ENCODE results near the gene SYNPO2.
"Not testable (repeated sequence)": the region's sequence is repeated elsewhere in the genome, so short reads cannot be mapped to it uniquely, and the experiment has no call there.

Gene SYNPO2

GRCh38 chr4:118968813-118969212 is 80.2 kb downstream of the SYNPO2 start:
- Mint-ChIP-seq H3K27me3 (no peaks in the 10 kb centered on the region), H3K27ac (no peak overlapping the region), H3K9me3 (no peaks in the 10 kb centered on the region), H3K4me3 (no peak overlapping the region), H3K4me1 (peaks cover 11% of the 10 kb centered on the region)
- ATAC-seq, result no peak
- DNase-seq, result no peak

- Mint-ChIP-seq H3K9me3 (no peaks in the 10 kb centered on the region), H3K27me3 (no peaks in the 10 kb centered on the region), H3K4me3 (no peak overlapping the region), H3K4me1 (peaks cover 11% of the 10 kb centered on the region), H3K27ac (no peak overlapping the region)
- DNase-seq, result no peak
- ATAC-seq, result no peak
These were observed 80.7 kb downstream of the SYNPO2 start for GRCh38 chr4:118969359-118969758.

GRCh38 chr4:118972167-118972566 is 83.5 kb downstream of the SYNPO2 start:
- H3K4me3 Mint-ChIP-seq, result no peak overlapping the region
- H3K4me1 Mint-ChIP-seq, result peaks cover 11% of the 10 kb centered on the region
- ATAC-seq, result no peak
- no peaks in the 10 kb centered on the region for H3K9me3 Mint-ChIP-seq
- H3K27ac Mint-ChIP-seq, result no peak overlapping the region
- DNase-seq, result no peak
- no peaks in the 10 kb centered on the region for H3K27me3 Mint-ChIP-seq

- H3K4me1 Mint-ChIP-seq, result peaks cover 5% of the 10 kb centered on the region
These were observed 84.6 kb downstream of the SYNPO2 start for GRCh38 chr4:118973295-118973694.

GRCh38 chr4:118974758-118975157 is 86.1 kb downstream of the SYNPO2 start:
- H3K4me3 Mint-ChIP-seq, result no peak overlapping the region
- DNase-seq, result no peak
- no peak overlapping the region for H3K27ac Mint-ChIP-seq
- H3K9me3 Mint-ChIP-seq, result no peaks in the 10 kb centered on the region
- no peak for ATAC-seq
- H3K27me3 Mint-ChIP-seq, result no peaks in the 10 kb centered on the region
- H3K4me1 Mint-ChIP-seq, result no peaks in the 10 kb centered on the region

More at GRCh38 chr4:118973295-118973694, 84.6 kb downstream of the SYNPO2 start:
- H3K9me3 Mint-ChIP-seq, result no peaks in the 10 kb centered on the region
- H3K27ac Mint-ChIP-seq, result no peak overlapping the region
- H3K4me3 Mint-ChIP-seq, result no peak overlapping the region
- DNase-seq, result no peak
- no peaks in the 10 kb centered on the region for H3K27me3 Mint-ChIP-seq
- ATAC-seq, result no peak

- DNase-seq (no peak), ATAC-seq (no peak)
- H3K27ac Mint-ChIP-seq, result no peak overlapping the region
- no peaks in the 10 kb centered on the region for H3K9me3 Mint-ChIP-seq
- H3K27me3 Mint-ChIP-seq, result no peaks in the 10 kb centered on the region
- H3K4me3 Mint-ChIP-seq, result no peak overlapping the region
- no peaks in the 10 kb centered on the region for H3K4me1 Mint-ChIP-seq
These were observed 87.0 kb downstream of the SYNPO2 start for GRCh38 chr4:118975449-118976192.

- H3K4me1 Mint-ChIP-seq, H3K27ac Mint-ChIP-seq, ATAC-seq, H3K27me3 Mint-ChIP-seq, H3K4me3 Mint-ChIP-seq, H3K9me3 Mint-ChIP-seq, DNase-seq: not testable (repeated sequence)
These were observed 87.5 kb downstream of the SYNPO2 start for GRCh38 chr4:118976193-118976560.

GRCh38 chr4:118977100-118977499 is 88.4 kb downstream of the SYNPO2 start:
- H3K4me1 Mint-ChIP-seq, ATAC-seq, H3K9me3 Mint-ChIP-seq, H3K4me3 Mint-ChIP-seq, H3K27me3 Mint-ChIP-seq, DNase-seq, H3K27ac Mint-ChIP-seq: not testable (repeated sequence)

- no peak overlapping the region for H3K4me3 Mint-ChIP-seq
- no peaks in the 10 kb centered on the region for H3K27me3 Mint-ChIP-seq
- ATAC-seq (no peak), DNase-seq (no peak)
- H3K9me3 Mint-ChIP-seq, result no peaks in the 10 kb centered on the region
- no peak overlapping the region for H3K27ac Mint-ChIP-seq
- no peaks in the 10 kb centered on the region for H3K4me1 Mint-ChIP-seq
These were observed 91.1 kb downstream of the SYNPO2 start for GRCh38 chr4:118979712-118980111.

GRCh38 chr4:118981171-118981838 is 92.7 kb downstream of the SYNPO2 start:
- Mint-ChIP-seq H3K4me1 (no peaks in the 10 kb centered on the region), H3K4me3 (no peak overlapping the region), H3K9me3 (no peaks in the 10 kb centered on the region), H3K27me3 (no peaks in the 10 kb centered on the region), H3K27ac (no peak overlapping the region)
- DNase-seq (no peak), ATAC-seq (no peak)

GRCh38 chr4:118981839-118982381 is 93.3 kb downstream of the SYNPO2 start:
- ATAC-seq, result peak; percentile 75
- no peaks in the 10 kb centered on the region for H3K9me3 Mint-ChIP-seq

GRCh38 chr4:118983293-118983692 is 94.6 kb downstream of the SYNPO2 start:
- H3K27me3 Mint-ChIP-seq, result no peaks in the 10 kb centered on the region
- H3K4me1 Mint-ChIP-seq, result no peaks in the 10 kb centered on the region
- no peak overlapping the region for H3K4me3 Mint-ChIP-seq
- DNase-seq, result no peak
- no peak overlapping the region for H3K27ac Mint-ChIP-seq
- ATAC-seq, result no peak
- H3K9me3 Mint-ChIP-seq, result no peaks in the 10 kb centered on the region

More at GRCh38 chr4:118981839-118982381, 93.3 kb downstream of the SYNPO2 start:
- H3K27ac Mint-ChIP-seq, result no peak overlapping the region
- no peak overlapping the region for H3K4me3 Mint-ChIP-seq
- peak; percentile 24 to 44 for DNase-seq
- no peaks in the 10 kb centered on the region for H3K4me1 Mint-ChIP-seq
- no peaks in the 10 kb centered on the region for H3K27me3 Mint-ChIP-seq

GRCh38 chr4:118983831-118984230 is 95.2 kb downstream of the SYNPO2 start:
- H3K4me3 Mint-ChIP-seq, result no peak overlapping the region
- no peaks in the 10 kb centered on the region for H3K4me1 Mint-ChIP-seq
- H3K27ac Mint-ChIP-seq, result no peak overlapping the region
- H3K9me3 Mint-ChIP-seq, result no peaks in the 10 kb centered on the region
- no peaks in the 10 kb centered on the region for H3K27me3 Mint-ChIP-seq
- ATAC-seq, result no peak
- no peak for DNase-seq

GRCh38 chr4:118985170-118986000 is 96.7 kb downstream of the SYNPO2 start:
- Mint-ChIP-seq H3K27me3 (no peaks in the 10 kb centered on the region), H3K9me3 (no peaks in the 10 kb centered on the region), H3K4me1 (no peaks in the 10 kb centered on the region), H3K27ac (peak overlapping the region in 1 of 2 donors; percentile 3), H3K4me3 (no peak overlapping the region)
- DNase-seq, result no peak
- ATAC-seq, result no peak

- Mint-ChIP-seq H3K9me3 (no peaks in the 10 kb centered on the region), H3K4me1 (no peaks in the 10 kb centered on the region), H3K27ac (no peak overlapping the region), H3K4me3 (no peak overlapping the region), H3K27me3 (no peaks in the 10 kb centered on the region)
- DNase-seq (no peak), ATAC-seq (no peak)
These were observed 99.4 kb downstream of the SYNPO2 start for GRCh38 chr4:118987959-118988634.

All from stimulated activated naive CD8-positive, alpha-beta T cell treated with anti-CD3 and anti-CD28 coated beads, Interleukin-15, amount 100 ng/mL, for 72 hours (primary cell).